Measurements from ENCODE around the gene PRKAR2A.
"Not testable (repeated sequence)": the region's sequence is repeated elsewhere in the genome, so short reads cannot be mapped to it uniquely, and the experiment has no call there.

The PRKAR2A gene

DNA sequence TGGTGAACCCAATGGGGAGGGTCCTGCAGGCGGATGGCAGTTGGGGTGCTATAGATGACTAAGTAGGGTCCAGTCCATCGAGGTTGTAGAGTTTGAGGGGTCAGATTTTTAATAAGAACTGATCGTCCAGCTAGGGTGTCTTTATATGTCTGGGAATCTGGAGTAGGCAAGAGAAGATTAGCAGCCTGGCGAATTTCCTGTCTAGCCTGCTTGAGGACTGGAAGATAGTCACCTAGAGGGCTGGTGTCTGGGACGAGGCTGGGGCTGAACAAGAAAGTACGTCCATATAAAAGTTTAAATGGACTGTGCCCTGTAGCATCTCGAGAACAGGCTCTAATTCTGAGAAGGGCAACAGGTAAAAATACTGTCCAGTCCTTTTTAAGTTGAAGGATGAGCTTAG is 123.9 kb downstream of the PRKAR2A start:
- DNase-seq = no peak

- DNase-seq = not testable (repeated sequence)
Measured at GRCh38 chr3:48723293-48723692, 124.4 kb downstream of the PRKAR2A start.

- DNase-seq = peak; percentile 96
Measured at GRCh38 chr3:48716982-48717746, 130.5 kb downstream of the PRKAR2A start, which contains the start of gene IP6K2. Gene IP6K2, minus strand, starts transcription at chr3:48717221. Its CDS starts 21,930 bp downstream, at chr3:48695291.

GRCh38 chr3:48716508-48716981 is 131.1 kb downstream of the PRKAR2A start:
- peak; percentile 17 for DNase-seq

- peak; percentile 52 for DNase-seq
Measured at GRCh38 chr3:48715174-48715800, 132.4 kb downstream of the PRKAR2A start.

GRCh38 chr3:48711727-48712126 is 135.9 kb downstream of the PRKAR2A start:
- no peak for DNase-seq

GRCh38 chr3:48709051-48709461 is 138.6 kb downstream of the PRKAR2A start:
- DNase-seq = peak; percentile 45

DNA sequence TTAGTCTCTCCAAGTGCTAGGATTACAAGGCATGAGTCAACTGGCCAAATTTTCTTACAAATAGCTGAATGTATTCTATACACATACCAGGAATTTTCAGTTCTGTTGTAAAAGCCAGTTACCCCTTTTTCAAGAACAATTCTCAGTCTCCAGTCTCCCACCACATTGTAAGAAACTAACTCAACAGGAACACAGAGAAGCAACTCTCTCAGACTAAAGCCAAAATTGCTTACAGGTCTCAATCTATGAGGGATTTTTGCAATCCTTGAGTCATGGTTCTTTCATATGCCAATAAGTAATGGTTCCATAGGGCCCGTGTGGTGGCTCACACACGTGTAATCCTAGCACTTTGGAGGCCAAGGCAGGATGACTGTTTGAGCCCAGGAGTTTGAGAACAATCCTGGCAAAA is 139.2 kb downstream of the PRKAR2A start:
- DNase-seq = peak; percentile 23

GRCh38 chr3:48707157-48707556 is 140.5 kb downstream of the PRKAR2A start:
- DNase-seq = no peak

GRCh38 chr3:48702320-48702920 is 145.3 kb downstream of the PRKAR2A start:
- no peak for DNase-seq

- DNase-seq = no peak
Measured at GRCh38 chr3:48700731-48701405, 146.8 kb downstream of the PRKAR2A start.

GRCh38 chr3:48698891-48699290 is 148.8 kb downstream of the PRKAR2A start:
- DNase-seq = no peak

- DNase-seq = no peak
Measured at GRCh38 chr3:48697952-48698351, 149.7 kb downstream of the PRKAR2A start.

GRCh38 chr3:48696601-48697000 is 151.1 kb downstream of the PRKAR2A start:
- no peak for DNase-seq

Measured in kidney glomerular epithelial cell (primary cell).